BE2C (cell line): ENCODE results near the gene COL6A2.

ENCODE experiments used
- DNase-seq: peaks from one replicate; pipeline ENCODE4 v3.0.0-alpha.2; 2020
- H3K27me3 ChIP-seq: fragments of 250-450 bp; sonication (Bioruptor Pico); 2 replicates; pipeline ENCODE4 v1.5.1; 2020; ENCODE audit warnings: mild to moderate bottlenecking
- H3K36me3 ChIP-seq: fragments of 250-450 bp; sonication (Bioruptor Pico); 2 replicates; pipeline ENCODE4 v1.5.1; 2020; ENCODE audit warnings: mild to moderate bottlenecking
- H3K4me1 ChIP-seq: fragments of 250-450 bp; sonication (Bioruptor Pico); 2 replicates; pipeline ENCODE4 v1.5.1; 2020
- H3K4me3 ChIP-seq: 2 replicates; pipeline ENCODE4 v1.5.1; 2011; ENCODE audit warnings: low read depth, low read length
- H3K9me3 ChIP-seq: fragments of 250-450 bp; sonication (Bioruptor Pico); 2 replicates; pipeline ENCODE4 v1.5.1; 2020
- CTCF ChIP-seq: IDR thresholded peaks from 2 replicates; pipeline ENCODE4 v1.5.1; 2012; ENCODE audit warnings: mild to moderate bottlenecking, low read depth, low read length

COL6A2 gene

GRCh38 chr21:46122237-46122671 lies 24.3 kb downstream of the COL6A2 start:
- TF ChIP-seq CTCF: no peak
- H3K27me3 ChIP-seq: no peaks in the 10 kb centered on the region
- H3K4me3 ChIP-seq: no peak overlapping the region
- H3K9me3 ChIP-seq: no peaks in the 10 kb centered on the region
- H3K36me3 ChIP-seq: no peaks in the 10 kb centered on the region
- no peak for DNase-seq
- no peaks in the 10 kb centered on the region for H3K4me1 ChIP-seq

- H3K4me3 ChIP-seq: no peak overlapping the region
- no peaks in the 10 kb centered on the region; the same call in 1 of the 2 replicates for H3K4me1 ChIP-seq
- DNase-seq: no peak
- TF ChIP-seq CTCF: no peak
- H3K36me3 ChIP-seq: no peaks in the 10 kb centered on the region
- no peaks in the 10 kb centered on the region for H3K9me3 ChIP-seq
- H3K27me3 ChIP-seq: no peaks in the 10 kb centered on the region
These were observed 25.1 kb downstream of the COL6A2 start for GRCh38 chr21:46122758-46123683.

GRCh38 chr21:46124083-46124925 lies 26.4 kb downstream of the COL6A2 start:
- no peak overlapping the region for H3K4me3 ChIP-seq
- no peak for DNase-seq
- no peaks in the 10 kb centered on the region for H3K36me3 ChIP-seq
- no peaks in the 10 kb centered on the region; the same call in 1 of the 2 replicates for H3K4me1 ChIP-seq
- no peaks in the 10 kb centered on the region for H3K9me3 ChIP-seq
- TF ChIP-seq CTCF: no peak
- no peaks in the 10 kb centered on the region for H3K27me3 ChIP-seq

GRCh38 chr21:46124926-46125845 lies 27.3 kb downstream of the COL6A2 start:
- Histone ChIP-seq H3K4me3 (no peak overlapping the region), H3K27me3 (no peaks in the 10 kb centered on the region), H3K36me3 (no peaks in the 10 kb centered on the region), H3K4me1 (no peaks in the 10 kb centered on the region; the same call in 1 of the 2 replicates), H3K9me3 (no peaks in the 10 kb centered on the region)
- peak; percentile 9 for DNase-seq
- no peak for TF ChIP-seq CTCF

GRCh38 chr21:46125846-46126301 lies 28.0 kb downstream of the COL6A2 start:
- Histone ChIP-seq H3K9me3 (no peaks in the 10 kb centered on the region), H3K4me1 (no peaks in the 10 kb centered on the region; the same call in 1 of the 2 replicates), H3K36me3 (no peaks in the 10 kb centered on the region), H3K27me3 (no peaks in the 10 kb centered on the region), H3K4me3 (no peak overlapping the region)
- no peak for DNase-seq
- no peak for TF ChIP-seq CTCF
